VCaP (cell line): ENCODE data around the gene COL6A1.
"Not testable (repeated sequence)": the region's sequence is repeated elsewhere in the genome, so short reads cannot be mapped to it uniquely, and the experiment has no call there.

ENCODE experiments used
- H3K27ac ChIP-seq: fragments of 450-650 bp; 2 replicates; pipeline ENCODE4 v1.5.1; 2017
- TF ChIP-seq, protein P1 (sequence below): fragments of 450-650 bp; conservative IDR thresholded peaks from 2 replicates; pipeline ENCODE4 v1.5.1; 2017; ENCODE audit warnings: mild to moderate bottlenecking, moderate library complexity

Gene COL6A1

GRCh38 chr21:46005081-46005480 is 23.5 kb downstream of the COL6A1 start:
- TF ChIP-seq, protein P1, sequence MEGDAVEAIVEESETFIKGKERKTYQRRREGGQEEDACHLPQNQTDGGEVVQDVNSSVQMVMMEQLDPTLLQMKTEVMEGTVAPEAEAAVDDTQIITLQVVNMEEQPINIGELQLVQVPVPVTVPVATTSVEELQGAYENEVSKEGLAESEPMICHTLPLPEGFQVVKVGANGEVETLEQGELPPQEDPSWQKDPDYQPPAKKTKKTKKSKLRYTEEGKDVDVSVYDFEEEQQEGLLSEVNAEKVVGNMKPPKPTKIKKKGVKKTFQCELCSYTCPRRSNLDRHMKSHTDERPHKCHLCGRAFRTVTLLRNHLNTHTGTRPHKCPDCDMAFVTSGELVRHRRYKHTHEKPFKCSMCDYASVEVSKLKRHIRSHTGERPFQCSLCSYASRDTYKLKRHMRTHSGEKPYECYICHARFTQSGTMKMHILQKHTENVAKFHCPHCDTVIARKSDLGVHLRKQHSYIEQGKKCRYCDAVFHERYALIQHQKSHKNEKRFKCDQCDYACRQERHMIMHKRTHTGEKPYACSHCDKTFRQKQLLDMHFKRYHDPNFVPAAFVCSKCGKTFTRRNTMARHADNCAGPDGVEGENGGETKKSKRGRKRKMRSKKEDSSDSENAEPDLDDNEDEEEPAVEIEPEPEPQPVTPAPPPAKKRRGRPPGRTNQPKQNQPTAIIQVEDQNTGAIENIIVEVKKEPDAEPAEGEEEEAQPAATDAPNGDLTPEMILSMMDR, result no peak
- no peak overlapping the region for H3K27ac ChIP-seq

DNA sequence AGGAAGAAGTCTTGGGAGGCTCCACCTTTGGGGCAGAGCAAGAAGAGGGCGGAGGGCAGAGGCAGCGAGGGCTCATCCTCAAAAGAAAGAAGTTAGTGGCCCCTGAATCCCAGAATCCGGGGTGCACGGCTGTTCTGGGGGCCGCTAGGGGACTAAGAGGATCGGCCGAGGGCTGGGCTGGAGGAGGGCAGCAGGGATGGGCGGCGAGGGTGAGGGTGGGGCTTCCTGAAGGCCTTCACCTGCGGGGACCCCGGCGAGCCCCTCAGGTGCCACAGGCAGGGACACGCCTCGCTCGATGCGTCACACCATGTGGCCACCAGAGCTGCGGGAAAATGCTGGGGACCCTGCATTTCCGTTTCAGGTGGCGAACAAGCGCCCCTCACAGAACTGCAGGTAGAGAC is 23.9 kb downstream of the COL6A1 start:
- H3K27ac ChIP-seq, result no peak overlapping the region
- TF ChIP-seq, protein P1, result no peak

GRCh38 chr21:46005894-46006546 is 24.4 kb downstream of the COL6A1 start:
- not testable (repeated sequence) for H3K27ac ChIP-seq

GRCh38 chr21:46006547-46007491 is 25.2 kb downstream of the COL6A1 start:
- TF ChIP-seq, protein P1, result no peak
- H3K27ac ChIP-seq, result no peak overlapping the region

GRCh38 chr21:46007492-46007868 is 25.9 kb downstream of the COL6A1 start:
- TF ChIP-seq, protein P1, result no peak
- no peak overlapping the region for H3K27ac ChIP-seq

DNA sequence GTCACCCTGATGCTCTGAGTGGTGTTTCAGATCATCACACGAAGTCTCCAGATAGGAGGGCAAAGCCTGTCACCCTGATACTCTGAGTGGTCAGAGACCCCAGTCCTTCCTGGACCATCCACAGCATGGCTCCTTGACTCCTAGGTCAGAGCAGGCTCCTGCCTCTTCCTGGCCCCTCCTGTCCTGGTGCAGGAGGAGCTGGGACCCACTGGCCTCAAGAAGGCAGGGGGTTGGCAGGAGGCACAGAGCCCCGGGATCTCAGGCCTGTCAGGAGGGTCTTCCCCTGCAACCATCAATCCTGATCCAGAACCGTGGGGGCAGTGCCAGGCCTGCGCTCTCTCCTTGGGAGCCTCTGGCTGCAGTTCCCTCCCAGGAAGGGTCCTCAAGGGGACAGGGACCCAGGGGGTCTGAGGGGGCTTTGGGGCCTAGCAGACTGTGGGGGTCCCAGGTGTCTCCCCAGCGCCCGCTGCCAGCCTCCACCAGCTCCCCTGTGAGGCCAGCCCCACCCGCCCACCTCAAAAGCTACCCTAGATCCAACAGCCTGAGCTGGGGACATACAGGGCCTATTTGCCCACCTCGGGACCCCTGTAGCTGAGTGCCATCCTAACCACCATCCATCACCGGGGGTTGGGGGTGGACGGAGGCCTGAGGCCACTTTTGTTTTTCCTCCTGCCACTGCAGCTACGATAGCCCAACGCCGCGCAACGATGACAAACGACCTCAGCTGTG is 27.5 kb downstream of the COL6A1 start:
- no peak overlapping the region for H3K27ac ChIP-seq
- TF ChIP-seq, protein P1, result no peak

- TF ChIP-seq, protein P1, result no peak
Observed at GRCh38 chr21:46009951-46010705, 28.6 kb downstream of the COL6A1 start.

More at GRCh38 chr21:46009951-46010705, 28.6 kb downstream of the COL6A1 start:
- no peak overlapping the region for H3K27ac ChIP-seq
